Gastroesophageal sphincter (tissue), 3 donors: ENCODE data around the gene SPAST.

Experiments
- EP300 ChIP-seq: sonication (generic); formaldehyde crosslinking; IDR thresholded peaks from one replicate; pipeline ENCODE4 v1.6.1; 2017; ENCODE audit warnings: antibody characterized with exemption, mild to moderate bottlenecking
- POLR2A ChIP-seq, 2 donors: fragments of 450-650 bp; IDR thresholded peaks; one replicate each; pipeline ENCODE4 v1.6.1; 2017; ENCODE audit warnings: antibody characterized with exemption in 2 of 2, mild to moderate bottlenecking in 2 of 2, moderate library complexity in 1 of 2
- POLR2AphosphoS5 ChIP-seq: sonication (generic); formaldehyde crosslinking; IDR thresholded peaks from one replicate; pipeline ENCODE4 v1.6.1; 2017; ENCODE audit warnings: antibody characterized with exemption
- TF ChIP-seq, protein P1 (sequence below), 4 experiments: fragments of 200-600 bp in 2 of 4; fragments of 450-650 bp in 2 of 4; sonication (generic) in 1 of 4; IDR thresholded peaks; one replicate each; pipeline ENCODE4 v1.5.1; 2017 to 2019; ENCODE audit warnings: antibody characterized with exemption in 4 of 4, mild to moderate bottlenecking in 2 of 4, moderate library complexity in 2 of 4

DNA sequence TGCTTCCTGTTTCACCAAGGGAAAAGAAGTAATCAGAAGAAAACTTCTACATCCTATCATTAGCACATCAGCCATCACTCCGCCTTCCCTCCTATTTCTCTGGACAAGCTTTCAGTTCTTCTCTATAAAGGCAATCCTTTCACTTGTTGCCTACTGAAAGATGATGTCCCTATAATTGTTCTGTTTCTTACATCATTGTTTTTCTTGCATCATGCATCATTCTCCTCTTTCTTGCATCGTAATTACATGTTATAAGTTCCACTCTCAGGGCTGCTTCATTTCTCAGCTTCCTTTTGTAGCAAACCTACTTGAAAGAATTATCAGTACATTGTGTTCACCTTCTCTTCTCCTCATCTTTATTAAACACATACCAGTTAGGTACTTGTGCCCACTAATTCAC is 109.5 kb downstream of the SPAST start:
- TF ChIP-seq, protein P1, sequence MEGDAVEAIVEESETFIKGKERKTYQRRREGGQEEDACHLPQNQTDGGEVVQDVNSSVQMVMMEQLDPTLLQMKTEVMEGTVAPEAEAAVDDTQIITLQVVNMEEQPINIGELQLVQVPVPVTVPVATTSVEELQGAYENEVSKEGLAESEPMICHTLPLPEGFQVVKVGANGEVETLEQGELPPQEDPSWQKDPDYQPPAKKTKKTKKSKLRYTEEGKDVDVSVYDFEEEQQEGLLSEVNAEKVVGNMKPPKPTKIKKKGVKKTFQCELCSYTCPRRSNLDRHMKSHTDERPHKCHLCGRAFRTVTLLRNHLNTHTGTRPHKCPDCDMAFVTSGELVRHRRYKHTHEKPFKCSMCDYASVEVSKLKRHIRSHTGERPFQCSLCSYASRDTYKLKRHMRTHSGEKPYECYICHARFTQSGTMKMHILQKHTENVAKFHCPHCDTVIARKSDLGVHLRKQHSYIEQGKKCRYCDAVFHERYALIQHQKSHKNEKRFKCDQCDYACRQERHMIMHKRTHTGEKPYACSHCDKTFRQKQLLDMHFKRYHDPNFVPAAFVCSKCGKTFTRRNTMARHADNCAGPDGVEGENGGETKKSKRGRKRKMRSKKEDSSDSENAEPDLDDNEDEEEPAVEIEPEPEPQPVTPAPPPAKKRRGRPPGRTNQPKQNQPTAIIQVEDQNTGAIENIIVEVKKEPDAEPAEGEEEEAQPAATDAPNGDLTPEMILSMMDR (IDR thresholded peaks at IDR 0.05): no peak
- TF ChIP-seq POLR2AphosphoS5 (no peak), POLR2A (IDR thresholded peaks at IDR 0.05) (no peak), EP300 (no peak)
